ENCODE measurements around the gene MARK3.
"Not testable (repeated sequence)": the region's sequence is repeated elsewhere in the genome, so short reads cannot be mapped to it uniquely, and the experiment has no call there.

The MARK3 gene

DNA sequence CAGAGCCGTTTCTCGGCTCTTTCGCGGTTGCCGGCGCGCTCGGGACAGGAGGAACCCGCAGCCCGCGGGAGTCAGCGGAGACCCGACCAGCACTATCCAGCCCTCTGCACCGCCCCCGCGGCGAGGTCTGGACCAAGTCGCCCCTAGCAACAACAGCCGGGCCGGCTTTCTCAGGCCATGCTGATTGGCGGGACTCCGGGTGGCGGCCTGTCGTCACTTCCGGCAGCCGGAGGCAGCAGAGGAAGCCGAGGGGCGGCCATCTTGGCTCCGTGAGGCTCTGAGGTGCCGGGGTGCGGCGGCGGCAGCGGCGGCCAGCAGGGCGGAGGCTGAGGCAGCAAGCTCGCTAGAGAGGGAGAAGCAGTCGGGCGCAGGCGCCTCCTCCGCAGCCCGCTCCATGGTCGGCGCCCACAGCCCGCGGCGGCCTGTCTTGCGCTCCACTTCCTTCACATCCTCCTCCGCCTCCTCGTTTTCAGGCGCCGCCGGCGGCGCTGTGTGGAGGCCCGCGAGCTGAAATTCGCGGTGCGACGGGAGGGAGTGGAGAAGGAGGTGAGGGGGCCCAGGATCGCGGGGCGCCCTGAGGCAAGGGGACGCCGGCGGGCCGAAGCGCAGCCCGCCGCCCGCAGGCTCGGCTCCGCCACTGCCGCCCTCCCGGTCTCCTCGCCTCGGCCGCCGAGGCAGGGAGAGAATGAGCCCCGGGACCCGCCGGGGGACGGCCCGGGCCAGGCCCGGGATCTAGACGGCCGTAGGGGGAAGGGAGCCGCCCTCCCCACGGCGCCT is at the start of gene MARK3:
Gene MARK3, plus strand, starts transcription at position 264 of the 777 bp plus-strand sequence. CDS start 615 bp downstream, outside the sequence.
- DNase-seq (ENCODE audit: low spot score) = peak; percentile 97

DNA sequence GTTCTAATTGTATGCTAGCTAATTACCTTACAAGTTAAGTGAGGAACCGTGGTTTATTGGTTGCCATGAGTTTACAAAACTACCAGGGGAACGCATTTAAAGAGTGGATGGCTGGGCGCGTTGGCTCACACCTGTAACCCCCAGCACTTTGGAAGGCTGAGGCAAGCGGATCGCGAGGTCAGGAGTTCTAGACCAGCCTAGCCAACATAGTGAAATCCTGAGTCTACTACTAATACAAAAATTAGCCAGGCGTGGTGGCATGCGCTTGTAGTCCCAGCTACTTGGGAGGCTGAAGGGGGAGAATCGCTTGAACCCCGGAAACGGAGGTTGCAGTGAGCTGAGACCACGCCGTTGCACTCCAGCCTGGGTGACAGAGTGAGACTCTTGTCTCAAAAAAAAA is 49.0 kb upstream of the MARK3 start:
- no peak for DNase-seq (ENCODE audit: low spot score)

DNA sequence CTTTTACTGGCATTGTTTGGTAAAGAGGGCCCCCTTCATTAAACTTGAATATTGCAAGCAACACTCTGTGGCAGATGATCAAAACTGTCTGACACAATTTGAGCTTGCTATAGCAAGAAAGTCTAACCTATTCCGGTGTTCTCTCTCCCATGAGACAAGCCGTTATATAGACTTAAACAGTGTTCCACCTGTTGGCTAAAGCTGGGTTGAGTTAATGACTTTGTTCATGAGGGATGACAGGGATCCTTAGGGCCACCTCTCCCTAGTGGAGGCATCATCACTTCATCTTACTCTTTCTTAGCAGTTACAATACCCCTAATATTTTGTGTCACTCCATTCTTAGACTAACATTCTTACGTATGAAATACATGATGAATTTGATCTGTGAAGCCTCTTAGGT is 47.4 kb upstream of the MARK3 start:
- DNase-seq (ENCODE audit: low spot score) = no peak

DNA sequence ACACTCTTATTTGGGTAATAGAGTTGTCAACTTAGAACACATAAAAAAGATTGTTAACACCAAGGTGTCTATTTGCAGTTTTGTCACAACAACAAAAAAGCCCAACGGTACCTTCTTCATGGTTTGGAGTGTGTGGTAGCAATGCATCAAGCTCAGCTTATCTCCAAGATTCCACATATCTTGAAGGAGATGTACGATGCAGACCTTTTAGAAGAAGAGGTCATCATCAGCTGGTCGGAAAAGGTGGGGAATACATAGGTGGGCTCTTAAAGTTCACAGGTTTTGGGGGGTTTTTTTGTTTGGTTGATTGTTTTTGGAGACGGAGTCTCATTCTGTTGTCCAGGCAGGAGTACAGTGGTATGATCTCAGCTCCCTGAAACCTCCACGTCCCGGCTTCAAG is 45.7 kb upstream of the MARK3 start:
- no peak for DNase-seq (ENCODE audit: low spot score)

DNA sequence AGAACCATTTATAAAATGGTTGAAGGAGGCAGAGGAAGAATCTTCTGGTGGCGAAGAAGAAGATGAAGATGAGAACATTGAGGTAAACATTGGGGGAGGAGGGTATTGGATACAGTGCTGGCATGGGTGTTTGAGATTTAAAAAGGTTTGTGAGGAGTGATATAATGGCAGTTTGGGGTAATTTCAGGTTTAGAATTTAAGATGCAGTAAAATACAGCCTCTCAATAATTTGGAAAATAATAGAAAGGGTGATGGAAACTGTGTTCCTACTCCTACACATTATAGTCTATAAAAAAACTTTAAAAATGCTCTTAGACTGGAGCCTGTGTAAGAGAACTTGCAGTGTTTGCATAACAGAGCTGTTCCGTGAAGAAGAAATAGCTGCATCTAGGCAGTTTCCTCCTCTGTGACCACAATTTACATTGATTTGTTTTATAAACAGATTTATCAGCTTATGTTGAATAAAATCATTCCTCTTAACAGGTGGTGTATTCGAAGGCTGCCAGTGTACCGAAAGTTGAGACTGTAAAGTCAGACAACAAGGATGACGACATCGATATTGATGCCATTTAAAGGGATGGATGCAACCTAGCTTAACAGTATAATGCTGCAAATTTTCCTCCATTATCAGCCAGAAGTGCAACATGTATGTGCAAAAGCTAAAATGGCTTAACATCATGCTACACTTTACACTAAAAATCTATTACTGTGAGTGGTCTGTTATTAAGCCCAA is 44.6 kb upstream of the MARK3 start:
- DNase-seq (ENCODE audit: low spot score) = no peak

DNA sequence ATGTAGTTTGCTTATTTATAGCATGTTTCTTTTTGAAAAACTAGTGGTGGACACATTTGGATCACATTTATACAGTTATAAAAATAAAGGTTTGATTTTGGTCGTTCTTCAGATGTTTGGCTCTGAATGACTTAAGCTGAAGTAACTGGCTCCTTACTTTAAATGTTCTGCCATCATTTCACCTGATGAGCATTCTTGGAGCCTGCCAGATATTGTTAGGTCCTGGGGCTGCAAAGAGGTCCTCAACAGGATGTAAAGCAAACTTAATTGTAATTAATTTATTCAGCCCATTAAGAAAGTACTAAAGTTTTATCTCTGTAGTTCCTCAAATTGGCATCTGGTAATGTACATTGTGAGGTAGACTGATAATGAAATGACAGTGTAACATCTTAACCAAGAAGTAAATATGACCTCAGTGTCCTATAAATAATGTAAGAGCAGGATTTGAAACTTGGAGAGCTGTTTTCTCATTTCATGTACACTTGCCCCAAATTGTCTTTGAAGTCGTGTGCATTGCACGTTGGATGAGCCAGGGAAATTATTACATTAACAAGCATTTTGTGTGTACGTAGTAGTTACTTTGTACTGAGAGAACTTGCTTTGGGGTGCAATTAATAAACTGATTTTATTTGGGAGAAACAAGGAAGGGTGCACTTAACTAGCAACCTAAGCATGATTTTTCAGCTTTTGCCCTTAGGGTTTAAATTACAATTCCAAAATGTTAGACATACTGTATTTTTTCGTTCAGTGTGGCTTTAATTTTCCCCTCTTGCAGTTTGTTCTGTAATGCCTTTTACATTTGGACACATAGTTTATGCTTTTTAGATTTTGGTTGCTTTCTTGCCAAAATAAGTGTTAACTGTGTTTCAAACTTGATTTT is 43.7 kb upstream of the MARK3 start:
- no peak for DNase-seq (ENCODE audit: low spot score)

DNA sequence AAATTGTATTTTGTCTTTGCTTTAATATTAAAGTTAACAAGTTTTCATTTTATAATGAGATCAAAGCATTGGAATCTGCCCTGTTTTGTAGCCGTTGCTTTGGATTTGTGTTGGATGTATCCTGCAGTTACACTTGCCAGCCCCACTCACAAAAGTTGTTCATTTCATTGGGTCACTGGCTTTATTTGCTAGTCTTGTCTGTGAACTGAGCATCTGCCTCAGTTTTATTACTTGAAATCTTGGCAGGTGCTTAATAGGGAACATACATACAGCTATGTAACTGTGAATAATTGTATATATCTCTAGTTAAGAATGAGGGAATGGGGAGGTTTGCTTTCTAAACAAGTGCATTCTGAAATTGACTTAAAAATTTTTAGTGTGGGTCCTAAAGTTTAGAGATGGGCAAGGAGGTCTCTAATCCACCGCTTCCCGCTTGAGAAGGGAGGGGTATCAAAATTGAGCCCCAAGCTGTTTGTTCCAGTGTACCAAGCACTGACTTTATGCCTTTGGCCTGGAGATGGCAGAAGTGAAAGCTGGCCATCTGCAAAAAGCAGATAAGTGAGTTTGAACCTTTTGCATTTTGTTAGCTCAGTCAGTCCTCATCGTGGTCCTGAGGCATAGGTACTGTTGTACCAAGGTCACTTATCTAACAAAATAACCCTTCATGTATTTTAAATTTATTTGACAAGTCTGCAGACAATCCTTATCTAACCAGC is 41.9 kb upstream of the MARK3 start:
- DNase-seq (ENCODE audit: low spot score) = no peak

DNA sequence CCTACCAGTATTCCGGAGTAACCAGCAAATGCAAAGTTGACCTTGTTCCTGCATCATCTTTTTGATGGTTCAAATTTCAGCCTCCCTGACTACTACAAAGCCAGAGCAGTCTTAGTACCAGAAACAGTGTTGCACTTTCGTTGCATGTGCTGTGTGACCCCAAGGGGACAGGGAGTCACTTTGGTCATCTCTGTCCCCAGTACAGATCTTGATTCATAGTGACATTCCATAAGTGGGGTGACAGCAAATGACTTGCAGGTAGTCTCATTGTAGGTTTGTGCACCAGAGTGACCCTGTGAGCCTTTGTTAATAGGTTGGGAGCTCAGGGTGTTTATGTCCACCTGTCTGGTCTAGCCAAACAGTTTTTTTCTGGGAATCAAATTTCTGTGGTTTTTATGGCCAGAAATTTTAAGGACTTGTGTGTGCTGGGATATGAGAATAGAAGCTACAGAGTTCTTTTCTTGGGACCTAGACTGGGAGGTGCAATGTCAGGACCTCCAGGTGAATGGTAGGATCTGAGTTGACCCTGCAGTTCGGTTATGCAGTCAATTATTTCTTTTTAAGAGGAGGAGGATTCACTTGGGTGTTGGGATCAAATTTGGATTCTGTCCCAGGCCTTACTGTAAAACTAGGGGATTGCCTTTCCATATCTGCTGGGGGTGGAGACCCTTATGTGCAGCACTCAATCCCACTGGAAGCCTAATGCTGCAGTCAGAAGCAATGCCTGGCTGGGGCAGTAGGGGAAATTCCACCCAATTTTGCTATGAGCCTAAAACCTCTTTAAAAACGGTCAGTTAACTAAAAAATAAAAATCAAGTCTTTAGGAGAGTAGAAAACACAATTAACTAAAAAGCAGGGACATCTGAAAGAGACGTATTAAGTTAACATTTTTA is 41.1 kb upstream of the MARK3 start:
- no peak for DNase-seq (ENCODE audit: low spot score)

DNA sequence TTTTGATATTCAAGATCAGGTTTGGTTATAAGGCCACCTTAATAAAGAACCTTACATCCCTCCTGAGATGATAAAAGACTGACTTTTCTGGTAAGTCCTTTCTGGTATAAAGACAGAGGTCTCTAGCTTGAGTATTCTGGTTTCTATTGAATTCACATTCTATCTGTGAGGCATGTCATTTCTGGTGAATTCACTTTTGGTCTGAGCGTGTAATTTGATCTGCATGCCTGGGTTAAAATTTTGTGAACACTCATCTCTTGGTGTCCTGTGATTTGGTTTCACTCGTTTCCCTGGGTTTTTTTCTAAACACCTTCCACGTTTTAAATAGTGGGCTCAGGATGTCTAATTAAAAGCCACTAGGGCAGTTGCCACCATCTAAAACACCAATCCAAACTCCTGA is 38.9 kb upstream of the MARK3 start:
- no peak for DNase-seq (ENCODE audit: low spot score)

DNA sequence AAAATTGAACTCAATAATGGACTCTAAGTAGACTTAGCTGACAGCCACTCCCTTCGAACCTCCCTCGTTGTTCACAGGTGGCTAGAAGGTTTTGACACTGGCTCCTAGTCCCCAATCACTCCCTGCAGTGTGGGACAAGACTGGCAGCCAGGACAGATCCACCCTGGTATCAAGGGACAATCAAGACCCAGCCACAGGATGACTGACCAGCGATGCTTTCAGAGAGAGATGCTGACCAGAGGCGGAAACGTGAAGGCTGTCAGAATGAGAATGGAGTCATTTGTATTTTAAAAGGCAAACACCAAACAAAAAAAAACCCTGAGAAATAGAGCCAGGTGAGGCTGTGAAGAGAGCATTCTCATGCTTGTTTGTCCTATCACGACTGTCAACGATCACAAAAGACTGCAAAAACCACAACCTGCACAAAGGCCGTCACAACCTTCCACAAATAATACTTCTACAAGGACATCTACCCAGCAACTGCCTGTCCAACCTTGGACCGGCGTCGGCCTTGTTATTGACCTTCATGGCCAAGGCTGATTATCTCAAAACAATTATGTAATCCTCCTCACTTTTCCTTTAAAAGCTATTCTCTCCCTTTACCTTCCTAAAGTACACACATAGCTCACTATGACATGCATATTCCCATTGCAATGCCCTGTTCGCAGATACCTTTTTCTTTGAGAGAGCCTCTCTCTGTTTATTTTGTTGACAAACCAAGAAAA is 38.0 kb upstream of the MARK3 start:
- DNase-seq (ENCODE audit: low spot score) = no peak

DNA sequence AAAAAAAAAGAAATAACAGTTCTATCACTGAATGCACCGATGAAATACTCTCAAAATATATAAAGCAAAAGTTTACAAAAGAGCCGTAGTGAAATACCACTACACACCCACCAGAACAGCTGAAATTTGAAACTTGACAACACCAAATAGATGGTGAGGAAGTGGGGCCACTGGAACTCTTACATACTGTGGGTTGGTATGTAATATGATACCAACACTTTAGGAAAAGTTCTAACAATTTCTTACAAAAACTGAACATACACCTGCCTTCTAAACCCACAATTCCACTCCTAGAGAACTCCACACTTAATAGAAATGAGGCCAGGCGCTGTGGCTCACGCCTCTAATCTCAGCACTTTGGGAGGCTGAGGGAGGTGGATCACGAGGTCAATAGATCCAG is 37.1 kb upstream of the MARK3 start:
- no peak for DNase-seq (ENCODE audit: low spot score)

DNA sequence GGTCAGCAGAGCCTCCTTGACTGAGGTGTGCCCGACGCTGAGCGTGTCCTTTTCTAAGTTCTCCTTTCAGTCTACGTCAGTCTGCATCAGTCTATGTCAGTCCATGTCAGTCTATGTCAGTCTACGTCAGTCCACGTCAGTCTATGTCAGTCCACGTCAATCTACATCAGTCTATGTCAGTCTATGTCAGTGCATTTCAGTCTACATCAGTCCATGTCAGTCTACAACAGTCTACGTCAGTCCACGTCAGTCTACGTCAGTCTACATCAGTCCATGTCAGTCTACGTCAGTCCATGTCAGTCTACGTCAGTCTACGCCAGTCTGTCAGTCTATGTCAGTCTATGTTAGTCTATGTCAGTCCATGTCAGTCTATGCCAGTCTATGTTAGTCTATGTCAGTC is 35.2 kb upstream of the MARK3 start:
- DNase-seq (ENCODE audit: low spot score) = no peak

DNA sequence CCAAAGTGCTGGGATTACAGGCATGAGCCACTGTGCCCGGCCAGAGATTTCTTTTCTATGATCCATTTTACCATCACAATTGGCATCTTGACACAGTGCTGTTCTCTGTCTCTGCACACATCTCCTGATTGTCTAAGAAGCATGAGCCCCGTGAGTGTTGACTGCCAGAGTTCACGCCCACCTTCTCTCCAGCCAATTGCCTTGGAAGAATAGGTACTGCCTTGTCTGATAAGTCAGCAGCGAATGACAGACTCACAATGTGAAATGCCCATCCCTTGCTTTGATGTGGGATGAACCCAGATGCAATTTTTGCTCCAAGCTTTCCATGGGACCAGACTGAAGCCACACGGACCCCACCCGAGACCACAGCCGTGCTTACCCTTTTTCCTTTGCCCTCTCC is 31.9 kb upstream of the MARK3 start:
- no peak for DNase-seq (ENCODE audit: low spot score)

DNA sequence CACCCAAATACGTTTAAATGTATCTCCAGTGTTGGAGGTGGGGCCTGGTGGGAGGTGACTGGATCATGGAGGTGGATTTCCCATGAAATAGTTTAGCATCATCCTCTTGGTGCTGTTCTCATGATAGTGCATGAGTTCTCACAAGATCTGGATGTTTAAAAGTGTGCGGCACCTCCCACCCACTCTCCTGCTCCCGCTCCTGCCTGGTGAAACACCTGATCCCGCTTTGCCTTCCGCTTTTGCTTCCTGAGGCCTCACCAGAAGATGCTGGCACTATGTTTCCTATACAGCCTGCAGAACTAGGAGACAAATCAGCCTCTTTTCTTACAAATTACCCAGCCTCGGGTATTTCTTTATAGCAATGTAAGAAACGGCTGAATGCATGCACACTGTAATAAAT is 31.1 kb upstream of the MARK3 start:
- DNase-seq (ENCODE audit: low spot score) = no peak

DNA sequence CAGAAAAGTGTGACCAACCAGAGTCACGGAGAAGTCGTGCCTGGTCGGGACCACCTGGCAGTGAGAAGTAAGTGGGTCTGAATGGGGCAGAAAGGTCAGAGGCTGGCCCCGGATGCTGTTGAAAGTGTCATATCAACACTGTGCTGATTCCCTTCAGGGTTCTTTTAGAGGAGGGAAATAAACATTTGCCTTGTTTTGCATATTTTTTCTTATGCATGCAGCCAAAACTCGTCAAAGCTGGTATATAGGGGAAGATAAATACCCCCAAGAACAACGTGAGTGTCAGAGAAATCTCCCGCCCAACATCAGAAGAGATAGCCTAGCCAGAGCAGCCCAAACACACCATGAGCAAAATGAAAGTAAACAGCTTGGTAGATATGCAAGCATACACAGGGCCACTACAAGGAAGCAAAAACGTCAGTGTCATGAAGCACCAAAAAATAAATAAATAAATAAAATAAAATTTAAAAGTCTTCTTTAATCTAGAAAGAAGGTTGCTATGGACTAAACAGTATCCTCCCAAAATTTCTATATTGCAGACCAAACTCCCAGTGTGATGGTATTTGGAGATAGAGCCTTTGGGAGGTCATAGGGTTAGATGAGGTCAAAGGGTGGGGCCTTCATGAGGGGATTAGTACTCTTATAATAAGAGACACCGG is 29.1 kb upstream of the MARK3 start:
- no peak for DNase-seq (ENCODE audit: low spot score)

DNA sequence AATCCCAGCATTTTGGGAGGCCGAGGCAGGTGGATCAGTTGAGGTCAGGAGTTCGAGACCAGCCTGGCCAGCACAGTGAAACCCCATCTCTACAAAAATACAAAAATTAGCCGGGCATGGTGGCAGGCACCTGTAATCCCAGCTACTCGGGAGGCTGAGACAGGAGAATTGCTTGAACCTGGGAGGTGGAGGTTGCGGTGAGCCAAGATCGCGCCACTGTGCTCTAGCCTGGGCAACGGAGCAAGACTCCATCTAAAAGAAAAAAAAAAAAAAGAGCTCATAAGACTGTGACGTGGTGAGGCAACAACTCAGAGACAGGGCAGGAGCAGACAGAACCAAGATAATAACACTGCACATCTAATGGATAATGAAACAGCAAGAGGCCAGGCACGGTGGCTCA is 27.7 kb upstream of the MARK3 start:
- DNase-seq (ENCODE audit: low spot score) = not testable (repeated sequence)

DNA sequence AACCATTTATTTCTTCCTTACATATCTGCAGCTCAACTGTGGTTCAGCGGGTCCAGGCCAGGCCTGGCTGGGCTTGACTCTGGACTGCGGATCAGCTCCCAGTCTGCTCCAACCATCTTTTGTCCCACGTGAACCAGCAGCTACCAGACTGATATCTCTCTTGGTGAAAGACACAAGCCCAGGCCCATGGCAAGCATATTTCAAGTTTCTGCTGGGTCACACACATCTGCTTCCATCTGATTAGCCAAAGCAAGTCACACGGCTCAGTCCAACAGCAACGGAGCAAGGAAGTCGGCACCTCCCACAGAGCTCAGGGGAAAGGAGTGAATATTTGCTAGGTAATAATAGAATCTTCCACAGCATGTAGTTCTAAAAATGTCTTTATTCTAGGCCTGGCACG is 24.7 kb upstream of the MARK3 start:
- no peak for DNase-seq (ENCODE audit: low spot score)

DNA sequence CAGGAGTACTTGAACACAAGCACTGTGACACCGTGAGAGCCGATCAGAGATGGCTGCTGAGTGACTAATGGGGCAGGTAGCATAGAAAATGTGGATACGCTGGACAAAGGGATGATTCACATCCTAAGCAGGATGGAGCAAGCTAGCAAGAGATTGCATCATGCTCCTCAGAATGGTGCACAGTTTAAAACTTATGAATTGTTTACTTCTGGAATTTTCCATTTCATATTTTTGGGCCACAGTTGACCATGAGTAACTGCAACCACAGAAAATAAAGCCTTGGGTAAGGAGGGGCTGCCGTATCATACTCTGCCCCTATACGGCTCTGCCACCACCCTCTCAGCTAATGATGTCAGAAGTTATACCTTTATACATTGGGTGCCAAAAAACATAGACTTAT is 23.3 kb upstream of the MARK3 start:
- DNase-seq (ENCODE audit: low spot score) = no peak

DNA sequence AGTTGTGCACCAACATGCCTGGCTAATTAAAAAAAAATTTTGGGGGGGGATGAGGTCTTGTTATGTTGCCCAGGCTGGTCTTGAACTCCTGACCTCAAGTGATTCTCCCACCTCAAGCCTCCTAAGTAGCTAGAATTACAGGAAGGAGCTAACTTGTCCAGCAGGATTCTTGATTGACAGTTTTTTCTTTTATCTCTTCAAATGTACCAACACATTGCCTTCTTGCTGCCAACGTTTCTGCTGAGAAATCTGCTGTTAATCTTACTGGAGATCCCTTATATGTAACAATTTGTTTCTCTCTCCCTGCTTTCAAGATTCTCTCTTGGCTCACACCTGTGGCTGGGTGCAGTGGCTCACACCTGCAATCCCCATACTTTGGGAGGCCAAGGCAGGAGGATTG is 22.4 kb upstream of the MARK3 start:
- DNase-seq (ENCODE audit: low spot score) = no peak

DNA sequence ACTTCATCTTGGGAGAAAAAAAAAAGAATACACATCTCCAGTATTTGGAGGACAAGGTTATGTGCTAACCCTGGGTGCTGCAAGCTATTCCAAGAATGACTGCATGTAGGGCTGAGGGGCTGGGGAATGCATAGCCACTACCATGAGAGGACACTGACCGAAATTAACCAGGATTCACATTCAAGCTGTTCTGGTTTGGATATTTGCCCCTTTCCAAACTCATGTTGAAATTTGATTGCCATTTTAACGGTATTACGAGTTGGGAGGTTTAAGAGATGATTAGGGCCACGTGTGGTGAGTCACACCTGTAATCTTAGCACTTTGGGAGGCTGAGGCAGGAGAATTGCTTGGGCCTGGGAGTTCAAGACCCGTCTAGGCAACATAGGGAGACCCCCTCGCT is 18.5 kb upstream of the MARK3 start:
- no peak for DNase-seq (ENCODE audit: low spot score)
